GM18520 (cell line): ENCODE data around the gene GRIA2.
"Not testable (repeated sequence)": the region's sequence is repeated elsewhere in the genome, so short reads cannot be mapped to it uniquely, and the experiment has no call there.

Experiments used
- ATAC-seq: cut with Tn5 transposase; IDR thresholded peaks from one replicate; pipeline ENCODE4 v1.9.1; 2021; ENCODE audit not compliant: unreplicated experiment

Gene GRIA2

GRCh38 chr4:157220371-157220881 is at the start of gene GRIA2:
TSS of gene GRIA2 (plus strand) at chr4:157220728. CDS start at chr4:157221043, 315 bp downstream.
- ATAC-seq, result no peak

- ATAC-seq, result no peak
These were observed 48.5 kb upstream of the GRIA2 start for GRCh38 chr4:157172011-157172410.

GRCh38 chr4:157180268-157180667 is 40.3 kb upstream of the GRIA2 start:
- ATAC-seq, result not testable (repeated sequence)

GRCh38 chr4:157184300-157184699 is 36.2 kb upstream of the GRIA2 start:
- ATAC-seq, result no peak

- no peak for ATAC-seq
These were observed 35.2 kb upstream of the GRIA2 start for GRCh38 chr4:157185363-157185762.

- no peak for ATAC-seq
These were observed 25.2 kb upstream of the GRIA2 start for GRCh38 chr4:157195374-157195773.

- no peak for ATAC-seq
These were observed 24.5 kb upstream of the GRIA2 start for GRCh38 chr4:157196046-157196445.

GRCh38 chr4:157204634-157205244 is 15.8 kb upstream of the GRIA2 start:
- no peak for ATAC-seq

GRCh38 chr4:157217708-157218107 is 2.8 kb upstream of the GRIA2 start:
- no peak for ATAC-seq

- no peak for ATAC-seq
These were observed 687 bp upstream of the GRIA2 start for GRCh38 chr4:157219711-157220370.

- no peak for ATAC-seq
These were observed 932 bp downstream of the GRIA2 start for GRCh38 chr4:157221426-157221894.

GRCh38 chr4:157221895-157222770 is 1.6 kb downstream of the GRIA2 start:
- ATAC-seq, result no peak

- ATAC-seq, result no peak
These were observed 2.2 kb downstream of the GRIA2 start for GRCh38 chr4:157222771-157223160.

GRCh38 chr4:157223456-157223855 is 2.9 kb downstream of the GRIA2 start:
- no peak for ATAC-seq

- ATAC-seq, result no peak
These were observed 4.6 kb downstream of the GRIA2 start for GRCh38 chr4:157225096-157225495.

GRCh38 chr4:157226035-157226434 is 5.5 kb downstream of the GRIA2 start:
- ATAC-seq, result no peak

GRCh38 chr4:157226601-157227000 is 6.1 kb downstream of the GRIA2 start:
- no peak for ATAC-seq

GRCh38 chr4:157231525-157231924 is 11.0 kb downstream of the GRIA2 start:
- ATAC-seq, result no peak

GRCh38 chr4:157242871-157243270 is 22.3 kb downstream of the GRIA2 start:
- ATAC-seq, result no peak

- ATAC-seq, result no peak
These were observed 23.8 kb downstream of the GRIA2 start for GRCh38 chr4:157244348-157244747.

GRCh38 chr4:157245351-157245750 is 24.8 kb downstream of the GRIA2 start:
- ATAC-seq, result no peak

- no peak for ATAC-seq
These were observed 26.4 kb downstream of the GRIA2 start for GRCh38 chr4:157246964-157247363.
